ENCODE measurements around the gene RAD51B.

Gene RAD51B

GRCh38 chr14:68081489-68081888 is 261.9 kb downstream of the RAD51B start:
- WGBS, 2 experiments (ENCODE audit: insufficient coverage in 2 of 2), result 71% methylated on average over 3 of the region's 5 CpGs; no CpG with 5 or more reads in 1 of the 2 experiments
- H3K9me3 ChIP-seq (ENCODE audit: control insufficient read depth, low read length), result peaks cover 4% of the 10 kb centered on the region
- H3K4me1 ChIP-seq (ENCODE audit: control insufficient read depth, insufficient read depth, low read length, poor library complexity, severe bottlenecking), result no peaks in the 10 kb centered on the region
- H3K36me3 ChIP-seq (ENCODE audit: control insufficient read depth, insufficient read depth, low read length), result no peaks in the 10 kb centered on the region
- H3K27ac ChIP-seq (ENCODE audit: low read depth, low read length, severe bottlenecking), result no peak overlapping the region
- no peak overlapping the region for H3K4me3 ChIP-seq (ENCODE audit: extremely low read depth, insufficient read depth, low read length, poor library complexity, severe bottlenecking)

- no peak overlapping the region for H3K4me3 ChIP-seq (ENCODE audit: extremely low read depth, insufficient read depth, low read length, poor library complexity, severe bottlenecking)
- H3K9me3 ChIP-seq (ENCODE audit: control insufficient read depth, low read length), result peaks cover 6% of the 10 kb centered on the region
- H3K36me3 ChIP-seq (ENCODE audit: control insufficient read depth, insufficient read depth, low read length), result no peaks in the 10 kb centered on the region
- H3K27ac ChIP-seq (ENCODE audit: low read depth, low read length, severe bottlenecking), result no peak overlapping the region
- WGBS, 2 experiments (ENCODE audit: insufficient coverage in 2 of 2), result 80 to 100% methylated on average over 1 to 2 of the region's 3 CpGs
- H3K4me1 ChIP-seq (ENCODE audit: control insufficient read depth, insufficient read depth, low read length, poor library complexity, severe bottlenecking), result no peaks in the 10 kb centered on the region
These were observed 263.2 kb downstream of the RAD51B start for GRCh38 chr14:68082698-68083291.

GRCh38 chr14:68084256-68084655 is 264.7 kb downstream of the RAD51B start:
- Histone ChIP-seq H3K4me1 (ENCODE audit: control insufficient read depth, insufficient read depth, low read length, poor library complexity, severe bottlenecking) (peaks cover 10% of the 10 kb centered on the region), H3K27ac (ENCODE audit: low read depth, low read length, severe bottlenecking) (no peak overlapping the region), H3K9me3 (ENCODE audit: control insufficient read depth, low read length) (peaks cover 6% of the 10 kb centered on the region), H3K36me3 (ENCODE audit: control insufficient read depth, insufficient read depth, low read length) (no peaks in the 10 kb centered on the region), H3K4me3 (ENCODE audit: extremely low read depth, insufficient read depth, low read length, poor library complexity, severe bottlenecking) (no peak overlapping the region)

- Histone ChIP-seq H3K4me3 (ENCODE audit: extremely low read depth, insufficient read depth, low read length, poor library complexity, severe bottlenecking) (no peak overlapping the region), H3K27ac (ENCODE audit: low read depth, low read length, severe bottlenecking) (peak overlapping the region; percentile 71), H3K4me1 (ENCODE audit: control insufficient read depth, insufficient read depth, low read length, poor library complexity, severe bottlenecking) (peaks cover 14% of the 10 kb centered on the region), H3K36me3 (ENCODE audit: control insufficient read depth, insufficient read depth, low read length) (no peaks in the 10 kb centered on the region), H3K9me3 (ENCODE audit: control insufficient read depth, low read length) (peaks cover 6% of the 10 kb centered on the region)
- 79 to 93% methylated on average over 2 to 6 of the region's 8 CpGs for WGBS, 2 experiments (ENCODE audit: insufficient coverage in 2 of 2)
These were observed 266.2 kb downstream of the RAD51B start for GRCh38 chr14:68085742-68086141.

GRCh38 chr14:68088451-68088854 is 268.9 kb downstream of the RAD51B start:
- peaks cover 6% of the 10 kb centered on the region for H3K9me3 ChIP-seq (ENCODE audit: control insufficient read depth, low read length)
- H3K27ac ChIP-seq (ENCODE audit: low read depth, low read length, severe bottlenecking), result peak overlapping the region; percentile 76
- H3K4me3 ChIP-seq (ENCODE audit: extremely low read depth, insufficient read depth, low read length, poor library complexity, severe bottlenecking), result no peak overlapping the region
- H3K36me3 ChIP-seq (ENCODE audit: control insufficient read depth, insufficient read depth, low read length), result no peaks in the 10 kb centered on the region
- peaks cover 14% of the 10 kb centered on the region for H3K4me1 ChIP-seq (ENCODE audit: control insufficient read depth, insufficient read depth, low read length, poor library complexity, severe bottlenecking)
- WGBS, 2 experiments (ENCODE audit: insufficient coverage in 2 of 2), result 88 to 97% methylated on average over 3 of the region's 5 CpGs

GRCh38 chr14:68089146-68089731 is 269.7 kb downstream of the RAD51B start:
- Histone ChIP-seq H3K4me3 (ENCODE audit: extremely low read depth, insufficient read depth, low read length, poor library complexity, severe bottlenecking) (no peak overlapping the region), H3K9me3 (ENCODE audit: control insufficient read depth, low read length) (peaks cover 6% of the 10 kb centered on the region), H3K4me1 (ENCODE audit: control insufficient read depth, insufficient read depth, low read length, poor library complexity, severe bottlenecking) (peaks cover 14% of the 10 kb centered on the region), H3K36me3 (ENCODE audit: control insufficient read depth, insufficient read depth, low read length) (no peaks in the 10 kb centered on the region), H3K27ac (ENCODE audit: low read depth, low read length, severe bottlenecking) (peak overlapping the region; percentile 76)
- 61 to 78% methylated on average over 1 to 4 of the region's 5 CpGs for WGBS, 2 experiments (ENCODE audit: insufficient coverage in 2 of 2)

GRCh38 chr14:68094158-68094557 is 274.6 kb downstream of the RAD51B start:
- WGBS, 2 experiments (ENCODE audit: insufficient coverage in 2 of 2), result 63% methylated on average over 1 of the region's 2 CpGs; no CpG with 5 or more reads in 1 of the 2 experiments
- Histone ChIP-seq H3K9me3 (ENCODE audit: control insufficient read depth, low read length) (peaks cover under 1% of the 10 kb centered on the region), H3K4me3 (ENCODE audit: extremely low read depth, insufficient read depth, low read length, poor library complexity, severe bottlenecking) (no peak overlapping the region), H3K36me3 (ENCODE audit: control insufficient read depth, insufficient read depth, low read length) (no peaks in the 10 kb centered on the region), H3K4me1 (ENCODE audit: control insufficient read depth, insufficient read depth, low read length, poor library complexity, severe bottlenecking) (peaks cover 5% of the 10 kb centered on the region), H3K27ac (ENCODE audit: low read depth, low read length, severe bottlenecking) (no peak overlapping the region)

GRCh38 chr14:68094752-68095151 is 275.2 kb downstream of the RAD51B start:
- peaks cover 7% of the 10 kb centered on the region for H3K9me3 ChIP-seq (ENCODE audit: control insufficient read depth, low read length)
- H3K4me1 ChIP-seq (ENCODE audit: control insufficient read depth, insufficient read depth, low read length, poor library complexity, severe bottlenecking), result no peaks in the 10 kb centered on the region
- no CpG with 5 or more reads among the region's 1 CpG for WGBS, 2 experiments (ENCODE audit: insufficient coverage in 2 of 2)
- no peaks in the 10 kb centered on the region for H3K36me3 ChIP-seq (ENCODE audit: control insufficient read depth, insufficient read depth, low read length)
- H3K4me3 ChIP-seq (ENCODE audit: extremely low read depth, insufficient read depth, low read length, poor library complexity, severe bottlenecking), result no peak overlapping the region
- H3K27ac ChIP-seq (ENCODE audit: low read depth, low read length, severe bottlenecking), result no peak overlapping the region

- Histone ChIP-seq H3K27ac (ENCODE audit: low read depth, low read length, severe bottlenecking) (no peak overlapping the region), H3K4me3 (ENCODE audit: extremely low read depth, insufficient read depth, low read length, poor library complexity, severe bottlenecking) (no peak overlapping the region), H3K9me3 (ENCODE audit: control insufficient read depth, low read length) (peaks cover 35% of the 10 kb centered on the region), H3K4me1 (ENCODE audit: control insufficient read depth, insufficient read depth, low read length, poor library complexity, severe bottlenecking) (no peaks in the 10 kb centered on the region), H3K36me3 (ENCODE audit: control insufficient read depth, insufficient read depth, low read length) (no peaks in the 10 kb centered on the region)
- 82 to 94% methylated on average over 3 of the region's 3 CpGs for WGBS, 2 experiments (ENCODE audit: insufficient coverage in 2 of 2)
These were observed 278.1 kb downstream of the RAD51B start for GRCh38 chr14:68097727-68098126.

GRCh38 chr14:68098834-68099233 is 279.3 kb downstream of the RAD51B start:
- Histone ChIP-seq H3K27ac (ENCODE audit: low read depth, low read length, severe bottlenecking) (no peak overlapping the region), H3K9me3 (ENCODE audit: control insufficient read depth, low read length) (peaks cover 38% of the 10 kb centered on the region), H3K36me3 (ENCODE audit: control insufficient read depth, insufficient read depth, low read length) (no peaks in the 10 kb centered on the region), H3K4me3 (ENCODE audit: extremely low read depth, insufficient read depth, low read length, poor library complexity, severe bottlenecking) (no peak overlapping the region), H3K4me1 (ENCODE audit: control insufficient read depth, insufficient read depth, low read length, poor library complexity, severe bottlenecking) (peaks cover 5% of the 10 kb centered on the region)
- 100% methylated on average over 1 of the region's 2 CpGs; no CpG with 5 or more reads in 1 of the 2 experiments for WGBS, 2 experiments (ENCODE audit: insufficient coverage in 2 of 2)

GRCh38 chr14:68099495-68100045 is 280.0 kb downstream of the RAD51B start:
- H3K27ac ChIP-seq (ENCODE audit: low read depth, low read length, severe bottlenecking), result no peak overlapping the region
- H3K4me3 ChIP-seq (ENCODE audit: extremely low read depth, insufficient read depth, low read length, poor library complexity, severe bottlenecking), result no peak overlapping the region
- no peaks in the 10 kb centered on the region for H3K36me3 ChIP-seq (ENCODE audit: control insufficient read depth, insufficient read depth, low read length)
- H3K9me3 ChIP-seq (ENCODE audit: control insufficient read depth, low read length), result peaks cover 38% of the 10 kb centered on the region
- WGBS, 2 experiments (ENCODE audit: insufficient coverage in 2 of 2), result 60 to 88% methylated on average over 1 to 5 of the region's 5 CpGs
- peaks cover 12% of the 10 kb centered on the region for H3K4me1 ChIP-seq (ENCODE audit: control insufficient read depth, insufficient read depth, low read length, poor library complexity, severe bottlenecking)

Data from mesodermal cell (in vitro differentiated cells).